ENCODE measurements around the gene ENAH. TPM values are rescaled to one million over a fixed set of nuclear protein-coding genes. Genes with fewer than 3 reads are reported as not detected.
A peak's percentile ranks its signal among the peaks of the same experiment; 100 is the strongest.
"Not testable (repeated sequence)": the region's sequence is repeated elsewhere in the genome, so short reads cannot be mapped to it uniquely, and the experiment has no call there.

The ENAH gene
- total RNA-seq: 10 to 100 TPM; 29.7 to 43.3 TPM
- long read RNA-seq, partial matches to known transcripts: 0 of 3 reads
- long read RNA-seq, other reads (novel, unspliced or antisense): 3 of 3 reads

GRCh38 chr1:225652729-225653462 is at the start of gene ENAH:
TSS of gene ENAH (minus strand) at chr1:225653123. CDS start at chr1:225652690, 433 bp downstream.
- intact Hi-C loops (cut with DNase I, micrococcal nuclease): loop anchor here in 1 of 2 donors (10.0 kb wide), 1 partner anchor 168 kb away; no protein-coding TSS in a partner anchor
- DNase-seq: peak; percentile 73 to 80
- peak; percentile 87 for ATAC-seq

GRCh38 chr1:225700889-225701465 is 48.1 kb upstream of the ENAH start:
- no peak for ATAC-seq
- DNase-seq: no peak
- intact Hi-C loops (cut with DNase I, micrococcal nuclease): no loop called here

GRCh38 chr1:225700164-225700821 is 47.4 kb upstream of the ENAH start:
- intact Hi-C loops (cut with DNase I, micrococcal nuclease): no loop called here
- no peak for DNase-seq
- ATAC-seq: peak; percentile 68

- DNase-seq (no peak), ATAC-seq (no peak)
- intact Hi-C loops (cut with DNase I, micrococcal nuclease): no loop called here
Observed at GRCh38 chr1:225699336-225699735, 46.4 kb upstream of the ENAH start.

GRCh38 chr1:225698194-225698593 is 45.3 kb upstream of the ENAH start:
- ATAC-seq; DNase-seq; intact Hi-C loops (cut with DNase I, micrococcal nuclease): not testable (repeated sequence)

GRCh38 chr1:225697428-225697827 is 44.5 kb upstream of the ENAH start:
- DNase-seq (no peak), ATAC-seq (no peak)
- intact Hi-C loops (cut with DNase I, micrococcal nuclease): no loop called here

GRCh38 chr1:225695578-225696337 is 42.8 kb upstream of the ENAH start:
- no peak for DNase-seq
- ATAC-seq: no peak
- intact Hi-C loops (cut with DNase I, micrococcal nuclease): no loop called here

GRCh38 chr1:225694151-225694603 is 41.3 kb upstream of the ENAH start:
- intact Hi-C loops (cut with DNase I, micrococcal nuclease): no loop called here
- DNase-seq (peak; percentile 14 to 46), ATAC-seq (peak; percentile 93)

GRCh38 chr1:225693697-225694096 is 40.8 kb upstream of the ENAH start:
- DNase-seq; ATAC-seq; intact Hi-C loops (cut with DNase I, micrococcal nuclease): not testable (repeated sequence)

GRCh38 chr1:225693085-225693696 is 40.3 kb upstream of the ENAH start:
- ATAC-seq (no peak), DNase-seq (no peak)
- intact Hi-C loops (cut with DNase I, micrococcal nuclease): no loop called here

GRCh38 chr1:225692517-225692879 is 39.6 kb upstream of the ENAH start:
- ATAC-seq (no peak), DNase-seq (no peak)
- intact Hi-C loops (cut with DNase I, micrococcal nuclease): no loop called here

- intact Hi-C loops (cut with DNase I, micrococcal nuclease): no loop called here
- no peak for ATAC-seq
- DNase-seq: no peak
Observed at GRCh38 chr1:225691861-225692516, 39.1 kb upstream of the ENAH start.

GRCh38 chr1:225691377-225691776 is 38.5 kb upstream of the ENAH start:
- ATAC-seq: peak; percentile 84
- DNase-seq: no peak
- intact Hi-C loops (cut with DNase I, micrococcal nuclease): no loop called here

GRCh38 chr1:225689882-225690459 is 37.0 kb upstream of the ENAH start:
- intact Hi-C loops (cut with DNase I, micrococcal nuclease): no loop called here
- DNase-seq: no peak
- no peak for ATAC-seq

GRCh38 chr1:225688345-225688744 is 35.4 kb upstream of the ENAH start:
- intact Hi-C loops (cut with DNase I, micrococcal nuclease): no loop called here
- DNase-seq (no peak), ATAC-seq (no peak)

- ATAC-seq (no peak), DNase-seq (no peak)
- intact Hi-C loops (cut with DNase I, micrococcal nuclease): no loop called here
Observed at GRCh38 chr1:225685476-225686176, 32.7 kb upstream of the ENAH start.

GRCh38 chr1:225684741-225685140 is 31.8 kb upstream of the ENAH start:
- intact Hi-C loops (cut with DNase I, micrococcal nuclease): no loop called here
- ATAC-seq: no peak
- DNase-seq: no peak

Data from left colon (tissue), 2 donors.